Osteocyte (in vitro differentiated cells): ENCODE data around the gene CRKL. TPM values are rescaled to one million over a fixed set of nuclear protein-coding genes. Genes with fewer than 3 reads are reported as not detected.

ENCODE experiments used
- DNase-seq: peaks from one replicate; pipeline ENCODE4 v3.0.0; 2021; ENCODE audit warnings: mixed read lengths; ENCODE audit not compliant: unreplicated experiment; ENCODE audit errors: extremely low spot score
- H3K27ac Mint-ChIP-seq: one replicate; pipeline ENCODE4 v1.8.0; 2021; ENCODE audit warnings: mild to moderate bottlenecking, mixed read lengths; ENCODE audit not compliant: unreplicated experiment
- H3K27me3 Mint-ChIP-seq: one replicate; pipeline ENCODE4 v1.8.0; 2021; ENCODE audit warnings: mixed read lengths; ENCODE audit not compliant: unreplicated experiment
- H3K36me3 Mint-ChIP-seq: one replicate; pipeline ENCODE4 v1.8.0; 2021; ENCODE audit warnings: mixed read lengths; ENCODE audit not compliant: unreplicated experiment
- H3K4me1 Mint-ChIP-seq: one replicate; pipeline ENCODE4 v1.8.0; 2021; ENCODE audit warnings: mixed read lengths; ENCODE audit not compliant: unreplicated experiment
- H3K4me3 Mint-ChIP-seq: one replicate; pipeline ENCODE4 v1.8.0; 2021; ENCODE audit warnings: mild to moderate bottlenecking, moderate library complexity, mixed read lengths; ENCODE audit not compliant: unreplicated experiment
- H3K9me3 Mint-ChIP-seq: one replicate; pipeline ENCODE4 v1.8.0; 2021; ENCODE audit warnings: mixed read lengths; ENCODE audit not compliant: unreplicated experiment
- total RNA-seq: library from RNA; stranded (reverse); gene quantifications from 2 replicates; pipeline ENCODE4 v1.2.1, GENCODE V29; 2021
- TF ChIP-seq, protein P1 (sequence below): fragments of 200-600 bp; sonication (generic); IDR thresholded peaks from 2 replicates; pipeline ENCODE4 v1.5.0; 2021; ENCODE audit warnings: antibody characterized with exemption, mild to moderate bottlenecking, moderate library complexity

CRKL gene
- total RNA-seq, 1 donor from 2014 or later = 56.0 TPM

DNA sequence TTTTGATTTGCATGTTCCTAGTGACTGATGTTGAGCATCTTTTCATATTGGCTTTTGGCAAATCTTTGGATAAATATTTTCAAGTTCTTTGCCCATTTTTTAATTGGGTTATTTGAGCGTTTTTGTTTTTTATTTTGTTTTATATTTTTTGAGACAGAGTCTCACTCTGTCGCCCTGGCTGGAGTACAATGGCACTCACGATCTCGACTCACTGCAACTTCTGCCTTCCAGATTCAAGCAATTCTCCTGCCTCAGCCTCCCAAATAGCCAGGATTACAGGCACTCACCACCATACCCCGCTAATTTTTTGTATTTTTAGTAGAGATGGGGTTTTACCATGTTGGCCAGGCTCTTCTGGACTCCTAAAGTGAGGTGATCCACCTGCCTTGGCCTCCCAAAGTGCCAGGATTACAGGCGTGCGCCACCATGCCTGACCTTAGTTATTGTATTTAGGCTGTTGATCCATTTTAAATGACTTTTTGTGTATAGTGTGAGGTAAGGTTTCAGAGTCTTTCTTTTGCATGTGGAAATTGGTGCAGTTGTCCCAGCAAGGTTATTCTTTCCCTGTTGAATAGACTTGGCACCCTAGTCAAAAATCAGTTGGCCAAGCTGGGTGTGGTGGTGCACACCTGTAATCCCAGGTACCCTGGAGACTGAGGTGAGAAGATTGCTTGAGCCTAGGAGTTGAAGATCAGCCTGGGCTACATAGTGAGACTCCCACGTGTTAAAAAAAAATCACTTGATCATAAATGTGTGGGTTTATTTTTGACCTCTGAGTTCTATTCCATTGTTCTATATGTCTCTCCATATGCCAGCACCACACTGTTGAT lies 26.1 kb downstream of the CRKL start:
- Mint-ChIP-seq H3K27me3 (no peaks in the 10 kb centered on the region), H3K9me3 (no peaks in the 10 kb centered on the region), H3K36me3 (peaks cover 9% of the 10 kb centered on the region), H3K4me1 (peaks cover 41% of the 10 kb centered on the region), H3K4me3 (no peak overlapping the region), H3K27ac (no peak overlapping the region)
- TF ChIP-seq, protein P1, sequence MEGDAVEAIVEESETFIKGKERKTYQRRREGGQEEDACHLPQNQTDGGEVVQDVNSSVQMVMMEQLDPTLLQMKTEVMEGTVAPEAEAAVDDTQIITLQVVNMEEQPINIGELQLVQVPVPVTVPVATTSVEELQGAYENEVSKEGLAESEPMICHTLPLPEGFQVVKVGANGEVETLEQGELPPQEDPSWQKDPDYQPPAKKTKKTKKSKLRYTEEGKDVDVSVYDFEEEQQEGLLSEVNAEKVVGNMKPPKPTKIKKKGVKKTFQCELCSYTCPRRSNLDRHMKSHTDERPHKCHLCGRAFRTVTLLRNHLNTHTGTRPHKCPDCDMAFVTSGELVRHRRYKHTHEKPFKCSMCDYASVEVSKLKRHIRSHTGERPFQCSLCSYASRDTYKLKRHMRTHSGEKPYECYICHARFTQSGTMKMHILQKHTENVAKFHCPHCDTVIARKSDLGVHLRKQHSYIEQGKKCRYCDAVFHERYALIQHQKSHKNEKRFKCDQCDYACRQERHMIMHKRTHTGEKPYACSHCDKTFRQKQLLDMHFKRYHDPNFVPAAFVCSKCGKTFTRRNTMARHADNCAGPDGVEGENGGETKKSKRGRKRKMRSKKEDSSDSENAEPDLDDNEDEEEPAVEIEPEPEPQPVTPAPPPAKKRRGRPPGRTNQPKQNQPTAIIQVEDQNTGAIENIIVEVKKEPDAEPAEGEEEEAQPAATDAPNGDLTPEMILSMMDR = no peak
- DNase-seq = no peak

DNA sequence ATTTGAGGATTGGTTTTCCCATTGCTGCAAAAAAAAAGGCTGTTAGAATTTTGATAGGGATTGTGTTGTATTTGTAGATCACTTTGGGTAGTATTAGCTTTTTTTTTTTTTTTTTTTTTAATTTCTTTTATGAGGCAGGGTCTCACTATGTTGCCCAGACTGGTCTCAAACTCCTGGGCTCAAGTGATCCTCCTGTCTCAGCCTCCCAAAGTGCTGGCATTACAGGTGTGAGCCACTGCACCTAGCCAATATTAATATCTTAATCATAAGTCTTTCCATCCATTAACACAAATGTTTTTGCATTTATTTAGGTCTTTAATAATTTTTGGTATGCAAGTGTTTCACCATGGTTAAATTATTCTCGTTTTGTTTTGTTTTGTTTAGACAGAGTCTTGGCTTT lies 26.8 kb downstream of the CRKL start:
- no peaks in the 10 kb centered on the region for H3K9me3 Mint-ChIP-seq
- TF ChIP-seq, protein P1 = no peak
- no peak overlapping the region for H3K4me3 Mint-ChIP-seq
- DNase-seq = no peak
- H3K27me3 Mint-ChIP-seq = no peaks in the 10 kb centered on the region
- peaks cover 9% of the 10 kb centered on the region for H3K36me3 Mint-ChIP-seq
- H3K27ac Mint-ChIP-seq = no peak overlapping the region
- H3K4me1 Mint-ChIP-seq = peaks cover 41% of the 10 kb centered on the region

DNA sequence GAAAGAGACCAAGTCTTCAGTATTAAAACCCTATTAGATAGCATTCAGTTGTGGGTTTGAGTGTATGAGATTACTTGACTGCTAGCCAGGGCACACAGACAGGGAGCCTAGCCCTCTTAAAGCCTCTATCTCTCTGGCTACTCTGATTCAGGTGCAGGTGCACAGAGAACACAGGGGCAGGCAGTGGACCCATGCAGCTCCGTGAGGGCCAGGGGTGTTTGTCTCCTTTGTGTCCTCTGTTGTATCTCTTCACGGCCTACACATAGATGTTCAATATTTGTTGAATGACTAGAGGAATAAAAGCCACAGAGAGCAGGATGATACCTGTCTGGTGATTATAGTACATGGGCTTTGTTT lies 28.3 kb downstream of the CRKL start:
- no peak for DNase-seq
- Mint-ChIP-seq H3K4me3 (no peak overlapping the region), H3K36me3 (peaks cover 16% of the 10 kb centered on the region), H3K4me1 (peaks cover 31% of the 10 kb centered on the region), H3K27me3 (no peaks in the 10 kb centered on the region), H3K27ac (peak overlapping the region; percentile 47), H3K9me3 (no peaks in the 10 kb centered on the region)
- TF ChIP-seq, protein P1 = no peak

DNA sequence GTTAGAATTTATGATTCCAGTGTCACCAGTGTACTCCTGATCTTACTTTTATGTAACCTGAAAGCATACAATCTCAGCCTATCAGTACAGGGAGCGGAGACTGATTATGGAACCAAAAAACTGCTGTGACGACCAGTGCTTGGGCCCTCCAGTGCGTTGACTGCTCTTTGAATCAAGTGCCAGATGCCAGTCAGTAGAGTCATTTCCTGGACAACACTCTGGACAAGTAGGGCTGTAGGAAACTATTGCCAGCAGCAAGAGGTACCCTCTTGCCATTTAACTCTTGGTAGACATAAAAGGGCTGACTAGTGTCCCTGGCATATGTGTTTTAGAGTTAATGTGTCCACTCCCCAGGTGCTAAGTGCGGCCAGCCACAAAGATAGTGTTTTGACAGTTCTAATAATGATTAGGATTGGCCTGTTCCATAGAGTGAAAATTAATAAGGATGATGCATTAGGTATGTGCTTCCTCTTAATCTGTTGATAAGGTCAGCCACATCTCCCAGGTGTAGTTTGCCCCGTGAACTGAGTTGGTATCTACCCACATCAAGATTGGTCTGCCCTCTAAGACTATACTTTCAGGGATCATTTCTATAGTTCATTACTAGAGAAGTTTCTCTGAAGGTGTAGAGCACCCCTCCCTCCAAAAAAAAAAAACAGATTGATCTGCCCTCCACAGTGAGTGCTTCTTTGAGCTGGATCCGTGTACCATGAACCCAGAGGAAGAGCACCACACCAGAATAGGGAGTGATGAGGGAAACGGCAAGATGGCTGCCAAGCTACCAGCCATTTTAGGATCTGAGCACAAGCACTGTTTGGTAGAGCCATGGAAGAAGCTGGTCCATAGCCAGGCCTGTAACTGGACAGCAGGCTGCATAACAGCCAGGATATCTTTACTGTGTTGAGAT lies 29.1 kb downstream of the CRKL start:
- no peak for DNase-seq
- TF ChIP-seq, protein P1 = no peak
- H3K27me3 Mint-ChIP-seq = no peaks in the 10 kb centered on the region
- peak overlapping the region; percentile 47 for H3K27ac Mint-ChIP-seq
- no peak overlapping the region for H3K4me3 Mint-ChIP-seq
- H3K4me1 Mint-ChIP-seq = peaks cover 29% of the 10 kb centered on the region
- H3K36me3 Mint-ChIP-seq = peaks cover 19% of the 10 kb centered on the region
- H3K9me3 Mint-ChIP-seq = no peaks in the 10 kb centered on the region

DNA sequence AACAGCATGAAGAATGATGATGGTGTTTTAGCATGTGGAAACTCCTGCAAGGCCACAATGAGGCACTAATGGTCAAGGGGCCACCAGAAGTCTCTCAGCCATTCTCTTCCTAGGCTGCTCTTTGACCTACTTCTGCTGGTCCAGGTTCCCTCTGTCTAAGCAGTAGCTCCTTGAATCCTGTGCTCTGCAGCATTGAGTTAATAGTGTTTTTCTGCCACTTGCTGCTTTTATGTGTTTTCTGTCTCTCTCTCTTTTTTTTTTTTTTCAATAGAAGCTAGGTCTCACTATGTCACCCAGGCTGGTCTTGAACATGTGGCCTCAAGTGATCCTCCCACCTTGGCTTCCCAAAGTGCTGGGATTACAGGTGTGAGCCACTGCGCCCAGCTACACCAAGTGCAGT lies 29.8 kb downstream of the CRKL start:
- H3K27ac Mint-ChIP-seq = no peak overlapping the region
- H3K9me3 Mint-ChIP-seq = no peaks in the 10 kb centered on the region
- no peaks in the 10 kb centered on the region for H3K27me3 Mint-ChIP-seq
- H3K4me3 Mint-ChIP-seq = no peak overlapping the region
- DNase-seq = no peak
- H3K36me3 Mint-ChIP-seq = peaks cover 22% of the 10 kb centered on the region
- peaks cover 27% of the 10 kb centered on the region for H3K4me1 Mint-ChIP-seq
- TF ChIP-seq, protein P1 = no peak
